SK-N-MC (cell line): ENCODE measurements around the gene RCOR1.

ENCODE experiments used
- EZH2 ChIP-seq: fragments of 200-600 bp; sonication (generic); IDR thresholded peaks from one replicate; pipeline ENCODE4 v1.6.1; 2017; ENCODE audit warnings: antibody characterized with exemption
- POLR2AphosphoS5 ChIP-seq: IDR thresholded peaks from 2 replicates; pipeline ENCODE4 v1.6.1; 2012; ENCODE audit warnings: mild to moderate bottlenecking, low read depth, low read length, borderline replicate concordance

GRCh38 chr14:102768223-102769048 lies 176.0 kb downstream of the RCOR1 start:
- no peak for TF ChIP-seq POLR2AphosphoS5
- TF ChIP-seq EZH2, result no peak
